Osteocyte (in vitro differentiated cells): ENCODE data around the gene SETD1A. TPM values are rescaled to one million over a fixed set of nuclear protein-coding genes. Genes with fewer than 3 reads are reported as not detected.

Source experiments
- DNase-seq: peaks from one replicate; pipeline ENCODE4 v3.0.0; 2021; ENCODE audit warnings: mixed read lengths; ENCODE audit not compliant: unreplicated experiment; ENCODE audit errors: extremely low spot score
- H3K27ac Mint-ChIP-seq: one replicate; pipeline ENCODE4 v1.8.0; 2021; ENCODE audit warnings: mild to moderate bottlenecking, mixed read lengths; ENCODE audit not compliant: unreplicated experiment
- H3K27me3 Mint-ChIP-seq: one replicate; pipeline ENCODE4 v1.8.0; 2021; ENCODE audit warnings: mixed read lengths; ENCODE audit not compliant: unreplicated experiment
- H3K36me3 Mint-ChIP-seq: one replicate; pipeline ENCODE4 v1.8.0; 2021; ENCODE audit warnings: mixed read lengths; ENCODE audit not compliant: unreplicated experiment
- H3K4me1 Mint-ChIP-seq: one replicate; pipeline ENCODE4 v1.8.0; 2021; ENCODE audit warnings: mixed read lengths; ENCODE audit not compliant: unreplicated experiment
- H3K4me3 Mint-ChIP-seq: one replicate; pipeline ENCODE4 v1.8.0; 2021; ENCODE audit warnings: mild to moderate bottlenecking, moderate library complexity, mixed read lengths; ENCODE audit not compliant: unreplicated experiment
- H3K9me3 Mint-ChIP-seq: one replicate; pipeline ENCODE4 v1.8.0; 2021; ENCODE audit warnings: mixed read lengths; ENCODE audit not compliant: unreplicated experiment
- total RNA-seq: library from RNA; stranded (reverse); gene quantifications from 2 replicates; pipeline ENCODE4 v1.2.1, GENCODE V29; 2021
- TF ChIP-seq, protein P1 (sequence below): fragments of 200-600 bp; sonication (generic); IDR thresholded peaks from 2 replicates; pipeline ENCODE4 v1.5.0; 2021; ENCODE audit warnings: antibody characterized with exemption, mild to moderate bottlenecking, moderate library complexity

The SETD1A gene
- total RNA-seq, 1 donor from 2014 or later = 20.1 TPM

DNA sequence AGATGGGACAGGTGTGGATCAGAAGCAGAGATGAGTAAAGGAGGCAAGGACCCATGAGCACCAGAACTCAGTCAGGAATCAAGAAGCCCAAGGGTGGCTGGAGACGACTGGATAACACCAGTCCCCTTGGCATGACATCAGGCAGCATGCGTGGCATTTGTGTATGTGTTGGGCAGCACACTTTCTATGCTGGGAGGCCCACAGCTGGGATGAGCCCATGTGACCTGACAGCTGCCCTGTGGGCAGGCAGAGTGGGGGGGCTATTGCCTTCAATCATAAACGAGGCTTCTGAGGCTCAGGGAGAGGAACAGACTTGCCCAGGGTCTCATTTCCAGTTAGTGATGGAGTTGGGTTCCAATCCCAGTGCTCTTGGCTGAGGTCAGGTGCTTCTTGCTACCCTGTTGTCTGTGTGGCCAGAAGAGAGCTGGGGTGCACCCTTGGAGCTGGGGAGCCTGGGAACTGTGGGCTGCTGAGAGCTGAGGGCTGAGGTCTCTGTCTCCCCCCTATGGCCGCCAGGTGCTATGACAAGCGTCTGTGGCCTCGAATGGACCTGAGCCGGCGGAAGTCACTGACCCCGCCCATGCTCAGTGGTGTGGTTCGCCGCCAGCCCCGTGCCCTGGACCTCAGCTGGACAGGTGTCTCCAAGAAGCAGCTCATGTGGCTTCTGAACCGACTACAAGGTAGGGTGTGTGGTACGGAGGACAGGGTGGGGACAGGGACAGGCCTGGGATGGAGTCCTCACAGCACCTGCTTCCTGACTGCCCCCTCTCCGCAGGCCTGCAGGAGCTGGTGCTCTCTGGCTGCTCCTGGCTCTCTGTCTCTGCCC, 15.7 kb upstream of the SETD1A start:
- Mint-ChIP-seq H3K4me1 (peaks cover 4% of the 10 kb centered on the region), H3K4me3 (no peak overlapping the region), H3K27ac (peak overlapping the region; percentile 2), H3K27me3 (no peaks in the 10 kb centered on the region), H3K9me3 (no peaks in the 10 kb centered on the region), H3K36me3 (peaks cover 13% of the 10 kb centered on the region)
- TF ChIP-seq, protein P1, sequence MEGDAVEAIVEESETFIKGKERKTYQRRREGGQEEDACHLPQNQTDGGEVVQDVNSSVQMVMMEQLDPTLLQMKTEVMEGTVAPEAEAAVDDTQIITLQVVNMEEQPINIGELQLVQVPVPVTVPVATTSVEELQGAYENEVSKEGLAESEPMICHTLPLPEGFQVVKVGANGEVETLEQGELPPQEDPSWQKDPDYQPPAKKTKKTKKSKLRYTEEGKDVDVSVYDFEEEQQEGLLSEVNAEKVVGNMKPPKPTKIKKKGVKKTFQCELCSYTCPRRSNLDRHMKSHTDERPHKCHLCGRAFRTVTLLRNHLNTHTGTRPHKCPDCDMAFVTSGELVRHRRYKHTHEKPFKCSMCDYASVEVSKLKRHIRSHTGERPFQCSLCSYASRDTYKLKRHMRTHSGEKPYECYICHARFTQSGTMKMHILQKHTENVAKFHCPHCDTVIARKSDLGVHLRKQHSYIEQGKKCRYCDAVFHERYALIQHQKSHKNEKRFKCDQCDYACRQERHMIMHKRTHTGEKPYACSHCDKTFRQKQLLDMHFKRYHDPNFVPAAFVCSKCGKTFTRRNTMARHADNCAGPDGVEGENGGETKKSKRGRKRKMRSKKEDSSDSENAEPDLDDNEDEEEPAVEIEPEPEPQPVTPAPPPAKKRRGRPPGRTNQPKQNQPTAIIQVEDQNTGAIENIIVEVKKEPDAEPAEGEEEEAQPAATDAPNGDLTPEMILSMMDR = peak; percentile 78
- no peak for DNase-seq

DNA sequence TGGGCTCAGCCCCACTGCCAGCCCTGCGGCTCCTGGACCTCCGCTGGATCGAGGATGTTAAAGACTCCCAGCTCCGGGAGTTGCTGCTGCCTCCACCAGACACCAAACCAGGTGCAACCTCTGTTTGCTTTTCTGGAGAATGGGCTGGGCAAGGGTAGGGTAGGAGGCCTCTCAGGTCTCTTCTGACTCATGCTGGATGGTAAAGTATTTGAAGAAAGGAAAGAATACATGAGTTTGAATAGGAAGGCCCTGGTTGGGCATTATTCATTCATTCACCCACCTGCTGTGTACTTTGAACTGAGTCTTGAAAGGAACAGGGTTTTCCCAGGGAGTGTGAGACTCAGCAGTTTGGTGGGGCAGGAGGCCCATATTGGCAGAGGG, 15.1 kb upstream of the SETD1A start:
- Mint-ChIP-seq H3K36me3 (peaks cover 13% of the 10 kb centered on the region), H3K9me3 (no peaks in the 10 kb centered on the region), H3K4me3 (no peak overlapping the region), H3K27ac (no peak overlapping the region), H3K27me3 (no peaks in the 10 kb centered on the region), H3K4me1 (peaks cover 4% of the 10 kb centered on the region)
- TF ChIP-seq, protein P1 = no peak
- DNase-seq = no peak

DNA sequence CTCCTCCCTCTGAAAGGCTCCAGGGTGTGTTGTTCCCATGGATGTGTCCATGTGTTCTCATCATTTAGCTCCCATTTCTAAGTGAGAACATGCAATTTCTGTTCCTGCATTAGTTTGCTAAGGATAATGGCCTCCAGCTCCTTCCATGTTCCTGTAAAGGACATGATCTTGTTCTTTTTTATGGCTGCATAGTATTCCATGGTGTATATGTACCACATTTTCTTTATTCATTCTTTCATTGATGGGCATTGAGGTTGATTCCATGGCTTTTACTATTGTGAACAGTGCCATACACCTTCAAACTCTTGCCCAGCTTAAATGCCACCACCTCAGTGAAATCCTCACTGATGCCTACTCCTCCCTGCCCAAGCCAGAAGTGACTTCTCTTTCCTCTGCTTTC, 13.2 kb upstream of the SETD1A start:
- no peak for DNase-seq
- Mint-ChIP-seq H3K27ac (no peak overlapping the region), H3K9me3 (no peaks in the 10 kb centered on the region), H3K4me1 (peaks cover 8% of the 10 kb centered on the region), H3K4me3 (no peak overlapping the region), H3K36me3 (peaks cover 16% of the 10 kb centered on the region), H3K27me3 (no peaks in the 10 kb centered on the region)
- TF ChIP-seq, protein P1 = no peak

DNA sequence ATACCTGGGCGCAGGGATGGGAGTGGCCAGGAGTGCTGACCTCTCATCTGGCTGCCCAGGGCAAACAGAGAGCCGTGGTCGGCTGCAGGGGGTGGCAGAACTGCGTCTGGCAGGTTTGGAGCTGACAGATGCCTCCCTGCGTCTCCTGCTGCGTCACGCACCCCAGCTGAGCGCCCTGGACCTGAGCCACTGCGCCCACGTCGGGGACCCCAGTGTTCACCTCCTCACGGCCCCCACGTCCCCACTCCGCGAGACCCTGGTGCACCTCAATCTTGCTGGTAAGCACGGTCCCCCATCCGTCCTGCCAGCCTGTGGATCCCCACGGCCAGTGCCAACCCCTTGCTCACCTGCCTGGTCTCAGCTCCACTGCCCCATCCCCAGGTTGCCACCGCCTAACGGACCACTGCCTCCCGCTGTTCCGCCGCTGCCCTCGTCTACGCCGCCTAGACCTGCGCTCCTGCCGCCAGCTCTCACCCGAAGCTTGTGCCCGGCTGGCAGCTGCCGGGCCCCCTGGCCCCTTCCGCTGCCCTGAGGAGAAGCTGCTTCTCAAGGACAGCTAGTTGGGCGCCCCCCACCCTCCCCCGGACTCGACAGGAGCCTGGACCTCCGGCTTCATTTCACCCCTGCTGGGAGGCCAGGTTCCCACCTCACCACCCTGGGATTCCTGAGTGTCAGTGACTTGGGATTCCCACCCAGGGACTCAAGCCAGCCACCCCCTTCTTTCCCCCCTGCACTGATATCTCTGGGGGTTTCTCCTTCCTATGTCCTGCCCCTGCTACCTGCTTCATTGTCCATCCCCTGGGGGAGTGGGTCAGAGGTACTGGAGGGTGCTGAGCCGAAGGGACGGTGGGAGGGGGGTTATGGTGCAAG, 10.6 kb upstream of the SETD1A start:
- Mint-ChIP-seq H3K9me3 (no peaks in the 10 kb centered on the region), H3K27me3 (no peaks in the 10 kb centered on the region), H3K4me1 (peaks cover 27% of the 10 kb centered on the region), H3K27ac (peak overlapping the region; percentile 66), H3K36me3 (peaks cover 14% of the 10 kb centered on the region), H3K4me3 (no peak overlapping the region)
- TF ChIP-seq, protein P1 = no peak
- DNase-seq = no peak

DNA sequence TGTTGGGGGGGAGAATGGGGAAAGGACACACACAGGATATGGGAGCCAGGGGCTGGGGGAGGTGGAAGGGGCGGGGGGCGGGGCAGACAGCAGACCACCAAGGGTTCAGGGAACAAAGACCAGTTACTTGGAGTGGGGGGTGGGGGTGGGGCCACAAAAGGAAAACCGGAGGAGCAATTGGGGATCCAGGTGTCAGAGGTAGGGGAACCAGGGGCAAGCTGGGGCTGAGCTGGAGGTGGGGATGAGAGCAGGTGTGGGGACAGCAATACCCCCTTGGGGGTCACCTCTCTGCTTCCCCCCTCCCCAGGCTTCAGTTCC, 10.1 kb upstream of the SETD1A start:
- no peak overlapping the region for H3K4me3 Mint-ChIP-seq
- H3K4me1 Mint-ChIP-seq = peaks cover 26% of the 10 kb centered on the region
- H3K9me3 Mint-ChIP-seq = no peaks in the 10 kb centered on the region
- H3K27ac Mint-ChIP-seq = peak overlapping the region; percentile 97
- peaks cover 14% of the 10 kb centered on the region for H3K36me3 Mint-ChIP-seq
- TF ChIP-seq, protein P1 = no peak
- no peaks in the 10 kb centered on the region for H3K27me3 Mint-ChIP-seq
- no peak for DNase-seq
